ENCODE measurements around the gene GDF15. TPM values are rescaled to one million over a fixed set of nuclear protein-coding genes. Genes with fewer than 3 reads are reported as not detected.

GDF15 gene
- total RNA-seq, 4 donors from 2014 or later = 36.3 to 77.0 (median 58.9) TPM

- H3K27ac ChIP-seq = peak overlapping the region; percentile 79 to 87 (median 82)
- H3K27me3 ChIP-seq = no peaks in the 10 kb centered on the region
- in situ Hi-C loops (cut with MboI; ENCODE audit: low pct_ligation_motif_present in 1 of 4, low pct_unique_long_range_greater_than_20kb in 1 of 4, low sequenced_read_pairs in 3 of 4) = no loop called here
- DNase-seq = no peak
- peaks cover 14 to 50% (median 33%) of the 10 kb centered on the region in 4 donors for H3K4me1 ChIP-seq
- no peaks in the 10 kb centered on the region for H3K9me3 ChIP-seq
- intact Hi-C loops (cut with DNase I; ENCODE audit: low total_unique reads) = no loop called here
- WGBS, 2 donors (ENCODE audit: low coverage in 1 of 2) = 58 to 76% methylated on average over 2 to 4 of the region's 4 CpGs
- H3K36me3 ChIP-seq = no peaks in the 10 kb centered on the region
- no peak overlapping the region for H3K4me3 ChIP-seq
- TF ChIP-seq POLR2A (IDR thresholded peaks at IDR 0.05) (no peak), EP300 (IDR thresholded peaks at IDR 0.05; ENCODE audit: low read depth) (no peak), POLR2AphosphoS5 (IDR thresholded peaks at IDR 0.05) (no peak)
- TF ChIP-seq, protein P1, sequence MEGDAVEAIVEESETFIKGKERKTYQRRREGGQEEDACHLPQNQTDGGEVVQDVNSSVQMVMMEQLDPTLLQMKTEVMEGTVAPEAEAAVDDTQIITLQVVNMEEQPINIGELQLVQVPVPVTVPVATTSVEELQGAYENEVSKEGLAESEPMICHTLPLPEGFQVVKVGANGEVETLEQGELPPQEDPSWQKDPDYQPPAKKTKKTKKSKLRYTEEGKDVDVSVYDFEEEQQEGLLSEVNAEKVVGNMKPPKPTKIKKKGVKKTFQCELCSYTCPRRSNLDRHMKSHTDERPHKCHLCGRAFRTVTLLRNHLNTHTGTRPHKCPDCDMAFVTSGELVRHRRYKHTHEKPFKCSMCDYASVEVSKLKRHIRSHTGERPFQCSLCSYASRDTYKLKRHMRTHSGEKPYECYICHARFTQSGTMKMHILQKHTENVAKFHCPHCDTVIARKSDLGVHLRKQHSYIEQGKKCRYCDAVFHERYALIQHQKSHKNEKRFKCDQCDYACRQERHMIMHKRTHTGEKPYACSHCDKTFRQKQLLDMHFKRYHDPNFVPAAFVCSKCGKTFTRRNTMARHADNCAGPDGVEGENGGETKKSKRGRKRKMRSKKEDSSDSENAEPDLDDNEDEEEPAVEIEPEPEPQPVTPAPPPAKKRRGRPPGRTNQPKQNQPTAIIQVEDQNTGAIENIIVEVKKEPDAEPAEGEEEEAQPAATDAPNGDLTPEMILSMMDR (IDR thresholded peaks at IDR 0.05) = no peak
Measured at GRCh38 chr19:18373407-18373891, 12.5 kb upstream of the GDF15 start.

DNA sequence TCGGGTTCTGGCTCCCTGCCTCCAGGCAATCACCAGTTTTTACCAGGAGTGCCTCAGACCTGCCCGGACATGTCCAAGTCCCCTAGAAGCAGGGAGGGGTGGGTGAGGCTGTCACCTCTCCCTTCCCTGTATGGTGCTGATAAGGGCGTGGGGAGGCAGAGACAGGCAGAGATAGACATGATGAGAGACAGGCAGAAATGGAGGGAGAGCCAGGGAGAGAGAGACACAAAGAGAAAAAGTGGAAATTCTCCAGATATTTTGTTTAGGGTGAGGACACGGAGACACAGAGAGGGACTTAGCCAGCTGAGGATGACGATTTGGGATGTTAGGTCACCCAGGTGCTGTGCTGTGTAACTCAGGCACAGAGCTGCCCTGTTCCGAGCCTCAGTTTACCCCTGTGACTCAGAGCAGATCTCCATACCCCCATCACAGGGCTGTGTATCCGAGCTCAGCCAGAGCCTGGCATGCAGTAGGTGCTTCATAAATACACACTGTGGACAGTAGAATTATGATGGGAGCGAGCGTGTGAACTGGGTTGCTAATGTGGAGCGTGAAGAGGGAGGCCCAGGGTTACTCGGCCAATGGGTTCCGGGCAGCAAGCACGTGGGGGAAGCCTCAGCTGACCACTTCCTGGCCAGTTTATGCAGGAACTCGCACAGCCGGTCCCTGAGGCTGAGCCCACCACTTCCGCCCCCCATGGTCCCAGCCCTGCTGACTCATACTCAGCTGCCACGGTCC lies 11.9 kb upstream of the GDF15 start:
- no peak overlapping the region for H3K4me3 ChIP-seq

GRCh38 chr19:18377026-18377425 lies 8.9 kb upstream of the GDF15 start:
- peaks cover 32 to 75% (median 49%) of the 10 kb centered on the region in 4 donors for H3K4me1 ChIP-seq

More for the DNA sequence above, 11.9 kb upstream of the GDF15 start:
- peak; percentile 84 for DNase-seq
- Histone ChIP-seq H3K9me3 (no peaks in the 10 kb centered on the region), H3K36me3 (no peaks in the 10 kb centered on the region), H3K27ac (peak overlapping the region; percentile 79 to 87 (median 82)), H3K4me1 (peaks cover 18 to 53% (median 31%) of the 10 kb centered on the region in 4 donors), H3K27me3 (no peaks in the 10 kb centered on the region)
- 30 to 50% methylated on average over 2 to 14 of the region's 17 CpGs for whole genome bisulfite sequencing, 2 donors (ENCODE audit: low coverage in 1 of 2)
- intact Hi-C loops (cut with DNase I; ENCODE audit: low total_unique reads) (no loop called here), in situ Hi-C loops (cut with MboI; ENCODE audit: low pct_ligation_motif_present in 1 of 4, low pct_unique_long_range_greater_than_20kb in 1 of 4, low sequenced_read_pairs in 3 of 4) (no loop called here)
- TF ChIP-seq, protein P1 (IDR thresholded peaks at IDR 0.05) = no peak
- TF ChIP-seq POLR2A (IDR thresholded peaks at IDR 0.05) = no peak
- TF ChIP-seq POLR2AphosphoS5 (IDR thresholded peaks at IDR 0.05) = peak; percentile 67 to 77 (median 68)
- TF ChIP-seq EP300 (IDR thresholded peaks at IDR 0.05; ENCODE audit: low read depth) = peak; percentile 70

More at GRCh38 chr19:18377026-18377425, 8.9 kb upstream of the GDF15 start:
- H3K27ac ChIP-seq = peak overlapping the region; percentile 60 to 87 (median 82)
- WGBS, 2 donors (ENCODE audit: low coverage in 1 of 2) = 33 to 57% methylated on average over 3 to 6 of the region's 6 CpGs
- no peaks in the 10 kb centered on the region for H3K36me3 ChIP-seq
- DNase-seq = no peak
- no peak overlapping the region for H3K4me3 ChIP-seq
- H3K9me3 ChIP-seq = no peaks in the 10 kb centered on the region
- TF ChIP-seq, protein P1 (IDR thresholded peaks at IDR 0.05) = no peak
- peak in 1 of 3 donors; percentile 23 for TF ChIP-seq POLR2AphosphoS5 (IDR thresholded peaks at IDR 0.05)
- intact Hi-C loops (cut with DNase I; ENCODE audit: low total_unique reads) = no loop called here
- in situ Hi-C loops (cut with MboI; ENCODE audit: low pct_ligation_motif_present in 1 of 4, low pct_unique_long_range_greater_than_20kb in 1 of 4, low sequenced_read_pairs in 3 of 4) = no loop called here
- no peaks in the 10 kb centered on the region for H3K27me3 ChIP-seq

Data from transverse colon (tissue), 4 donors.